OCI-LY3 (cell line): ENCODE data around the gene FLYWCH2.

Experiments used
- H2AFZ ChIP-seq: fragments of 200-600, 300-600 bp; shearing (Covaris generic); 2 replicates; pipeline ENCODE4 v1.6.0; 2014; ENCODE audit warnings: antibody characterized with exemption, low read depth, low read length
- H3K27ac ChIP-seq: fragments of 200-600, 300-600 bp; sonication (generic); 2 replicates; pipeline ENCODE4 v1.5.1; 2014; ENCODE audit warnings: mild to moderate bottlenecking, low read length, moderate library complexity, mixed read lengths
- H3K27me3 ChIP-seq: fragments of 200-600, 300-600 bp; sonication (generic); 2 replicates; pipeline ENCODE4 v1.6.1; 2014; ENCODE audit warnings: low read depth, low read length, mixed read lengths
- H3K36me3 ChIP-seq: fragments of 200-600, 300-600 bp; sonication (generic); replicated peaks from 2 replicates; pipeline ENCODE3; 2014; ENCODE audit warnings: low read depth, low read length, mixed read lengths
- H3K4me1 ChIP-seq: fragments of 300-600, 200-600 bp; sonication (generic); 2 replicates; pipeline ENCODE4 v1.6.1; 2014; ENCODE audit warnings: low read length, mixed read lengths
- H3K4me2 ChIP-seq: fragments of 200-600, 300-600 bp; sonication (generic); 2 replicates; pipeline ENCODE4 v1.6.1; 2014; ENCODE audit warnings: low read length, mixed read lengths
- H3K4me3 ChIP-seq: fragments of 300-600, 200-600 bp; sonication (generic); 2 replicates; pipeline ENCODE4 v1.5.1; 2014; ENCODE audit warnings: antibody characterized with exemption, mild to moderate bottlenecking, low read length, moderate library complexity
- H3K79me2 ChIP-seq: fragments of 300-600, 200-600 bp; shearing (Covaris generic); 2 replicates; pipeline ENCODE4 v1.6.1; 2014; ENCODE audit warnings: mild to moderate bottlenecking, low read length, mixed read lengths
- H3K9ac ChIP-seq: fragments of 300-600, 200-600 bp; shearing (Covaris generic); 2 replicates; pipeline ENCODE4 v1.6.0; 2014; ENCODE audit warnings: mild to moderate bottlenecking, low read length, moderate library complexity
- H3K9me3 ChIP-seq: fragments of 200-600, 300-600 bp; shearing (Covaris generic); 2 replicates; pipeline ENCODE4 v1.6.1; 2014; ENCODE audit warnings: low read length, mixed read lengths; ENCODE audit not compliant: insufficient read depth
- H4K20me1 ChIP-seq: fragments of 200-600, 300-600 bp; sonication (generic); 2 replicates; pipeline ENCODE4 v1.6.1; 2016; ENCODE audit warnings: low read length, mixed read lengths; ENCODE audit not compliant: insufficient read depth
- EZH2phosphoT487 ChIP-seq: fragments of 200-600 bp; shearing (Covaris generic); IDR thresholded peaks from 2 replicates; pipeline ENCODE4 v1.6.1; 2018; ENCODE audit warnings: antibody characterized with exemption, mixed run types, low read depth
- TF ChIP-seq, protein P1 (sequence below): fragments of 200-600, 300-600 bp; sonication (generic); IDR thresholded peaks from 2 replicates; pipeline ENCODE4 v1.5.1; 2014; ENCODE audit warnings: antibody characterized with exemption, low read length, low read depth

FLYWCH2 gene

GRCh38 chr16:2933701-2934100 is 50.7 kb downstream of the FLYWCH2 start:
- H3K9ac ChIP-seq = no peak overlapping the region
- no peak overlapping the region for H2AFZ ChIP-seq
- H3K4me3 ChIP-seq = no peak overlapping the region
- H3K36me3 ChIP-seq = no peaks in the 10 kb centered on the region
- no peaks in the 10 kb centered on the region for H4K20me1 ChIP-seq
- no peaks in the 10 kb centered on the region for H3K4me1 ChIP-seq
- H3K27ac ChIP-seq = no peak overlapping the region
- no peaks in the 10 kb centered on the region for H3K9me3 ChIP-seq
- no peaks in the 10 kb centered on the region for H3K27me3 ChIP-seq
- no peaks in the 10 kb centered on the region for H3K79me2 ChIP-seq
- TF ChIP-seq, protein P1, sequence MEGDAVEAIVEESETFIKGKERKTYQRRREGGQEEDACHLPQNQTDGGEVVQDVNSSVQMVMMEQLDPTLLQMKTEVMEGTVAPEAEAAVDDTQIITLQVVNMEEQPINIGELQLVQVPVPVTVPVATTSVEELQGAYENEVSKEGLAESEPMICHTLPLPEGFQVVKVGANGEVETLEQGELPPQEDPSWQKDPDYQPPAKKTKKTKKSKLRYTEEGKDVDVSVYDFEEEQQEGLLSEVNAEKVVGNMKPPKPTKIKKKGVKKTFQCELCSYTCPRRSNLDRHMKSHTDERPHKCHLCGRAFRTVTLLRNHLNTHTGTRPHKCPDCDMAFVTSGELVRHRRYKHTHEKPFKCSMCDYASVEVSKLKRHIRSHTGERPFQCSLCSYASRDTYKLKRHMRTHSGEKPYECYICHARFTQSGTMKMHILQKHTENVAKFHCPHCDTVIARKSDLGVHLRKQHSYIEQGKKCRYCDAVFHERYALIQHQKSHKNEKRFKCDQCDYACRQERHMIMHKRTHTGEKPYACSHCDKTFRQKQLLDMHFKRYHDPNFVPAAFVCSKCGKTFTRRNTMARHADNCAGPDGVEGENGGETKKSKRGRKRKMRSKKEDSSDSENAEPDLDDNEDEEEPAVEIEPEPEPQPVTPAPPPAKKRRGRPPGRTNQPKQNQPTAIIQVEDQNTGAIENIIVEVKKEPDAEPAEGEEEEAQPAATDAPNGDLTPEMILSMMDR = no peak
- no peak for TF ChIP-seq EZH2phosphoT487
- no peak overlapping the region for H3K4me2 ChIP-seq

DNA sequence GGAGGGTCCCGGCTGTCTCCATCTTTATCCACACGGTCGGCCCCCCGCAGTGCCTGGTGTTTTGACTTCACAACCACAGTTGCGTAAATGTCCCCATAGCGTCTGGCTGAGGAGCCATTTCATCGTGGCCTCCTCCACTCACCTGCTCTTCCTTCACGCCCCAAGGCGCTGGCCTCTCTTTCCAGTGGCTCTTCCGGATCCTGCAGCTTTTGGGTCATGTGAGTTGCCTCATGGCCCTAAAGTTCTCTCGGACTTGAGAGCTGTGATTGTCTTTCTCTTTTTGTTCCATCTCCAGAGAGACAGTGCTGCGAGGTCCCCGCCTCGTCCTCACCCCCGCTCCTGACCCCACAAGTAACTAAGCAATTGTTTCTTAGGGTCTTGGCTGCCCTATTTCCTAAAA is 51.4 kb downstream of the FLYWCH2 start:
- no peak overlapping the region for H3K4me2 ChIP-seq
- no peaks in the 10 kb centered on the region for H3K36me3 ChIP-seq
- H3K27me3 ChIP-seq = no peaks in the 10 kb centered on the region
- H2AFZ ChIP-seq = no peak overlapping the region
- H3K9ac ChIP-seq = no peak overlapping the region
- no peak overlapping the region for H3K27ac ChIP-seq
- no peak for TF ChIP-seq EZH2phosphoT487
- TF ChIP-seq, protein P1 = no peak
- no peaks in the 10 kb centered on the region for H4K20me1 ChIP-seq
- no peak overlapping the region for H3K4me3 ChIP-seq
- no peaks in the 10 kb centered on the region for H3K79me2 ChIP-seq
- no peaks in the 10 kb centered on the region for H3K4me1 ChIP-seq
- H3K9me3 ChIP-seq = no peaks in the 10 kb centered on the region

- Histone ChIP-seq H3K4me2 (no peak overlapping the region), H3K9ac (no peak overlapping the region), H3K9me3 (no peaks in the 10 kb centered on the region), H3K27ac (no peak overlapping the region), H3K79me2 (no peaks in the 10 kb centered on the region), H2AFZ (no peak overlapping the region), H3K27me3 (no peaks in the 10 kb centered on the region), H3K4me1 (peaks cover 3% of the 10 kb centered on the region; the same call in 1 of the 2 replicates), H3K36me3 (peaks cover 12% of the 10 kb centered on the region), H3K4me3 (no peak overlapping the region), H4K20me1 (no peaks in the 10 kb centered on the region)
- TF ChIP-seq, protein P1 = no peak
- TF ChIP-seq EZH2phosphoT487 = no peak
These were observed 53.5 kb downstream of the FLYWCH2 start for GRCh38 chr16:2936436-2937011.

- no peak for TF ChIP-seq EZH2phosphoT487
- TF ChIP-seq, protein P1 = no peak
- no peaks in the 10 kb centered on the region for H3K9me3 ChIP-seq
- no peak overlapping the region for H3K4me2 ChIP-seq
- no peaks in the 10 kb centered on the region for H3K79me2 ChIP-seq
- H3K36me3 ChIP-seq = peaks cover 12% of the 10 kb centered on the region
- peaks cover 10% of the 10 kb centered on the region for H3K4me1 ChIP-seq
- no peaks in the 10 kb centered on the region for H3K27me3 ChIP-seq
- no peak overlapping the region for H3K27ac ChIP-seq
- no peaks in the 10 kb centered on the region for H4K20me1 ChIP-seq
- no peak overlapping the region for H3K4me3 ChIP-seq
- H2AFZ ChIP-seq = no peak overlapping the region
- H3K9ac ChIP-seq = no peak overlapping the region
These were observed 54.2 kb downstream of the FLYWCH2 start for GRCh38 chr16:2937170-2937569.
